Uterus (tissue), 2 donors: ENCODE results near the gene RPGRIP1L.

Experiments
- CTCF ChIP-seq, 4 experiments: fragments of 200-600 bp in 2 of 4; fragments of 450-650 bp in 2 of 4; sonication (generic) in 2 of 4; IDR thresholded peaks; one replicate each; pipeline ENCODE4 v1.5.1; 2016 to 2019; ENCODE audit warnings: antibody characterized with exemption in 4 of 4, mild to moderate bottlenecking in 2 of 4, moderate library complexity in 1 of 4
- POLR2A ChIP-seq, 2 donors: fragments of 450-650 bp; IDR thresholded peaks; one replicate each; pipeline ENCODE4 v1.6.1; 2016; ENCODE audit warnings: antibody characterized with exemption in 2 of 2, mild to moderate bottlenecking in 1 of 2, moderate library complexity in 1 of 2

GRCh38 chr16:53673189-53673588, 30.5 kb downstream of the RPGRIP1L start:
- TF ChIP-seq CTCF (IDR thresholded peaks at IDR 0.05) (no peak), POLR2A (IDR thresholded peaks at IDR 0.05) (no peak)
